Nephron progenitor cell (in vitro differentiated cells): Measurements from ENCODE around the gene CLEC4M.

Source experiments
- DNase-seq: peaks from one replicate; pipeline ENCODE4 v3.0.0; 2021
- H3K27ac Mint-ChIP-seq: 2 replicates; pipeline ENCODE4 v1.8.0; 2021; ENCODE audit warnings: mild to moderate bottlenecking, moderate library complexity, mixed read lengths
- H3K27me3 Mint-ChIP-seq: 2 replicates; pipeline ENCODE4 v1.8.0; 2021; ENCODE audit warnings: mild to moderate bottlenecking, low read depth, mixed read lengths; ENCODE audit not compliant: poor library complexity
- H3K36me3 Mint-ChIP-seq: 2 replicates; pipeline ENCODE4 v1.8.0; 2021; ENCODE audit warnings: low read depth, mixed read lengths
- H3K4me1 Mint-ChIP-seq: 2 replicates; pipeline ENCODE4 v1.8.0; 2021; ENCODE audit warnings: mixed read lengths
- H3K4me3 Mint-ChIP-seq: 2 replicates; pipeline ENCODE4 v1.8.0; 2021; ENCODE audit warnings: mild to moderate bottlenecking, moderate library complexity, mixed read lengths
- H3K9me3 Mint-ChIP-seq: 2 replicates; pipeline ENCODE4 v1.8.0; 2021; ENCODE audit warnings: mild to moderate bottlenecking, moderate library complexity, mixed read lengths
- CTCF ChIP-seq: fragments of 200-600 bp; sonication (generic); IDR thresholded peaks from 2 replicates; pipeline ENCODE4 v1.5.0; 2021; ENCODE audit warnings: antibody characterized with exemption

Gene CLEC4M

GRCh38 chr19:7775761-7776160 is 12.7 kb downstream of the CLEC4M start:
- Mint-ChIP-seq H3K27ac (no peak overlapping the region), H3K4me3 (no peak overlapping the region), H3K4me1 (peaks cover 6% of the 10 kb centered on the region), H3K9me3 (no peaks in the 10 kb centered on the region), H3K36me3 (no peaks in the 10 kb centered on the region), H3K27me3 (peaks cover 18% of the 10 kb centered on the region)
- TF ChIP-seq CTCF, result no peak
- no peak for DNase-seq

- Mint-ChIP-seq H3K27ac (no peak overlapping the region), H3K9me3 (no peaks in the 10 kb centered on the region), H3K4me3 (no peak overlapping the region), H3K36me3 (no peaks in the 10 kb centered on the region), H3K27me3 (peaks cover 34% of the 10 kb centered on the region), H3K4me1 (peaks cover 12% of the 10 kb centered on the region)
- DNase-seq, result no peak
- no peak for TF ChIP-seq CTCF
Observed at GRCh38 chr19:7778081-7778480, 15.0 kb downstream of the CLEC4M start.

- no peak for TF ChIP-seq CTCF
- H3K9me3 Mint-ChIP-seq, result no peaks in the 10 kb centered on the region
- peaks cover 12% of the 10 kb centered on the region for H3K4me1 Mint-ChIP-seq
- H3K27me3 Mint-ChIP-seq, result peaks cover 43% of the 10 kb centered on the region
- H3K4me3 Mint-ChIP-seq, result no peak overlapping the region
- H3K36me3 Mint-ChIP-seq, result no peaks in the 10 kb centered on the region
- no peak for DNase-seq
- H3K27ac Mint-ChIP-seq, result no peak overlapping the region
Observed at GRCh38 chr19:7779631-7780486, 16.8 kb downstream of the CLEC4M start.

GRCh38 chr19:7781157-7781556 is 18.1 kb downstream of the CLEC4M start:
- Mint-ChIP-seq H3K27ac (no peak overlapping the region), H3K27me3 (peaks cover 55% of the 10 kb centered on the region), H3K9me3 (peaks cover 8% of the 10 kb centered on the region), H3K4me3 (no peak overlapping the region), H3K4me1 (peaks cover 12% of the 10 kb centered on the region), H3K36me3 (no peaks in the 10 kb centered on the region)
- no peak for DNase-seq
- TF ChIP-seq CTCF, result no peak

GRCh38 chr19:7783991-7784423 is 21.0 kb downstream of the CLEC4M start:
- H3K27me3 Mint-ChIP-seq, result peaks cover 80% of the 10 kb centered on the region
- no peak overlapping the region for H3K27ac Mint-ChIP-seq
- no peaks in the 10 kb centered on the region for H3K36me3 Mint-ChIP-seq
- peaks cover 12% of the 10 kb centered on the region for H3K4me1 Mint-ChIP-seq
- no peak for DNase-seq
- TF ChIP-seq CTCF, result no peak
- H3K4me3 Mint-ChIP-seq, result no peak overlapping the region
- peaks cover 8% of the 10 kb centered on the region for H3K9me3 Mint-ChIP-seq

- DNase-seq, result no peak
- H3K9me3 Mint-ChIP-seq, result peaks cover 8% of the 10 kb centered on the region
- peaks cover 12% of the 10 kb centered on the region for H3K4me1 Mint-ChIP-seq
- H3K4me3 Mint-ChIP-seq, result no peak overlapping the region
- no peaks in the 10 kb centered on the region for H3K36me3 Mint-ChIP-seq
- TF ChIP-seq CTCF, result no peak
- no peak overlapping the region for H3K27ac Mint-ChIP-seq
- peaks cover 89% of the 10 kb centered on the region for H3K27me3 Mint-ChIP-seq
Observed at GRCh38 chr19:7784856-7785255, 21.8 kb downstream of the CLEC4M start.
